H1 (cell line): ENCODE data around the gene TCTN3. TPM values are rescaled to one million over a fixed set of nuclear protein-coding genes. Genes with fewer than 3 reads are reported as not detected.

Experiments used
- POLR2AphosphoS5 ChIP-seq: IDR thresholded peaks from 2 replicates; pipeline ENCODE4 v1.6.1; 2011; ENCODE audit warnings: low read depth, low read length
- SIX5 ChIP-seq: IDR thresholded peaks from 2 replicates; pipeline ENCODE4 v1.6.1; 2011; ENCODE audit warnings: mild to moderate bottlenecking, low read depth, low read length
- polyA plus RNA-seq, 7 experiments: library from polyadenylated mRNA; depleted of rRNA in 3 of 7; stranded (reverse) in 5 of 7; unstranded in 2 of 7; fragments of >200 nt in 5 of 7; fragments of 200-250 nt in 2 of 7; gene quantifications; 1 replicate in 5 of 7; 2 replicates in 1 of 7; 4 replicates in 1 of 7; pipeline versions ENCODE4 v1.2.1 to v1.2.3, GENCODE V29; 2011 to 2013; ENCODE audit warnings: missing spikeins in 2 of 7, mixed read lengths in 2 of 7
- total RNA-seq: library from RNA; stranded (reverse); fragmentation: NEBNext Ultra II Directional; extraction: Animal tissue kit (Norgen Biotek cat#: 25700); gene quantifications from 2 replicates; pipeline ENCODE4 v1.2.1, GENCODE V29; 2021

TCTN3 gene
- total and polyA plus RNA-seq, 2 of the 8 experiments (the other 6 are each of a cell fraction or from before 2014, with no cell fraction given): 34.7 to 39.8 TPM

DNA sequence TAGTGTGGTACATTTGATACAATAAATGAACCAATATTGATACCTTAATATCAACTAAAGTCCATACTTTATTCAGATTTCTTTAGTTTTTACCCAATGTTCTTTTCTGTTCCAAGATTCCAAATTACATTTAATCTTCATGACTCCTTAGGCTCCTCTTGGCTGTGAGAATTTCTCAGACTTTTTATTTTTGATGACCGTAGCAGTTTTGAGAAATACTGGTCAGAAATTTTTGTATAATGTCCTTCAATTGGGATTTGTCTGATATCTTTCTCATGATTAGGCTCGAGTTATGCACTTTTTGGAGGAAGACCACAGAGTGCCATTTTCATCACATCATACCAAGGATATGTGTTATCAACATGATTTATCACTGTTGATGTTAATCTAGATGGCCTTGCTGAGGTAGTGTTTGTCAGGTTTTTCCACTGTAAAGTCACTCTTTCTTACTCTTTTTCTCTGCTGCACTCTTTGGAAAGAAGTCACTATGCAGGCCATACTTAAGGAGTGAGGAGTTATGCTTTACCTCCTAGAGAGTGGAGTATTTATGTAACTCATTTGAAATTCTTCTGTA, 49.3 kb upstream of the TCTN3 start (continued):
- TF ChIP-seq SIX5: no peak
- TF ChIP-seq POLR2AphosphoS5: no peak
